GM23248 (cell line): ENCODE measurements around the gene SKI. TPM values are rescaled to one million over a fixed set of nuclear protein-coding genes. Genes with fewer than 3 reads are reported as not detected.

Experiments
- DNase-seq: peaks from one replicate; pipeline ENCODE4 v3.0.0-alpha.2; 2015
- H2AFZ ChIP-seq: fragments of 200-600 bp; sonication (generic); 2 replicates; pipeline ENCODE4 v1.6.1; 2016; ENCODE audit warnings: antibody characterized with exemption
- H3F3A ChIP-seq: fragments of 200-600 bp; sonication (generic); 2 replicates; pipeline ENCODE4 v1.6.1; 2016; ENCODE audit warnings: mild to moderate bottlenecking, antibody characterized with exemption, mixed run types; ENCODE audit not compliant: insufficient read depth
- H3K27ac ChIP-seq: fragments of 200-600 bp; sonication (generic); 2 replicates; pipeline ENCODE4 v1.5.1; 2016; ENCODE audit warnings: mild to moderate bottlenecking
- H3K27me3 ChIP-seq: fragments of 200-600 bp; sonication (generic); replicated peaks from 2 replicates; pipeline ENCODE4 v1.6.1; 2016; ENCODE audit warnings: mild to moderate bottlenecking; ENCODE audit not compliant: insufficient read depth
- H3K36me3 ChIP-seq: fragments of 200-600 bp; sonication (generic); 2 replicates; pipeline ENCODE4 v1.6.1; 2016; ENCODE audit warnings: low read depth, mild to moderate bottlenecking
- H3K4me1 ChIP-seq: fragments of 200-600 bp; sonication (generic); 2 replicates; pipeline ENCODE4 v1.6.1; 2016; ENCODE audit warnings: mild to moderate bottlenecking; ENCODE audit not compliant: insufficient read depth
- H3K4me2 ChIP-seq: fragments of 200-600 bp; sonication (generic); one replicate; pipeline ENCODE4 v1.6.1; 2016; ENCODE audit warnings: mild to moderate bottlenecking; ENCODE audit not compliant: unreplicated experiment
- H3K4me3 ChIP-seq: fragments of 200-600 bp; sonication (generic); 2 replicates; pipeline ENCODE4 v1.5.1; 2016; ENCODE audit warnings: mild to moderate bottlenecking
- H3K79me2 ChIP-seq: fragments of 200-600 bp; sonication (generic); 2 replicates; pipeline ENCODE4 v1.6.1; 2016; ENCODE audit warnings: mild to moderate bottlenecking; ENCODE audit not compliant: insufficient read depth
- H3K9ac ChIP-seq: fragments of 200-600 bp; sonication (generic); 2 replicates; pipeline ENCODE4 v1.6.1; 2016; ENCODE audit warnings: mild to moderate bottlenecking
- H3K9me2 ChIP-seq: fragments of 200-600 bp; sonication (generic); 2 replicates; pipeline ENCODE4 v1.6.1; 2016; ENCODE audit warnings: mixed run types, mild to moderate bottlenecking, moderate library complexity; ENCODE audit not compliant: insufficient read depth
- H3K9me3 ChIP-seq: fragments of 200-600 bp; sonication (generic); one replicate; pipeline ENCODE4 v1.6.1; 2017; ENCODE audit warnings: low read depth
- H4K20me1 ChIP-seq: fragments of 200-600 bp; sonication (generic); 2 replicates; pipeline ENCODE4 v1.6.0; 2016; ENCODE audit not compliant: insufficient read depth
- EZH2 ChIP-seq: fragments of 200-600 bp; sonication (generic); IDR thresholded peaks from 2 replicates; pipeline ENCODE4 v1.6.1; 2018; ENCODE audit warnings: antibody characterized with exemption, mild to moderate bottlenecking; ENCODE audit not compliant: insufficient read depth, poor library complexity, severe bottlenecking
- EZH2phosphoT487 ChIP-seq: fragments of 200-600 bp; sonication (generic); IDR thresholded peaks from 2 replicates; pipeline ENCODE4 v1.6.1; 2018; ENCODE audit warnings: antibody characterized with exemption, moderate library complexity, mild to moderate bottlenecking, low read depth; ENCODE audit not compliant: insufficient read depth
- WGBS, 2 experiments: methylation state at CpG; one replicate each; pipeline ENCODE4 v1.1.6; 2015 to 2017; ENCODE audit warnings: low lambda C conversion rate in 2 of 2, low coverage in 1 of 2; ENCODE audit errors: missing lambda C conversion rate in 2 of 2; 5-methylcytosine and 5-hydroxymethylcytosine counted together
- in situ Hi-C: fragments of 300-500 bp; cut with MboI; formaldehyde crosslinking; loops from 2 replicates; pipeline ENCODE4 v1.15.0; 2020
- polyA plus RNA-seq: library from polyadenylated mRNA; unstranded; fragments of >200 nt; fragmentation: Nextera tagmentation; extraction: Ambion mirVana; gene quantifications from 2 replicates; pipeline ENCODE4 v1.2.1, GENCODE V29; 2016
- total RNA-seq: library from RNA; depleted of rRNA; stranded (reverse); fragments of >200 nt; shearing (Covaris generic); gene quantifications from 2 replicates; pipeline ENCODE4 v1.2.3, GENCODE V29; 2014

The SKI gene
- total and polyA plus RNA-seq, 2 experiments from 2014 or later, result 3.8 to 23.1 TPM

GRCh38 chr1:2352897-2353550, 124.9 kb downstream of the SKI start:
- Histone ChIP-seq H3K27me3 (no peaks in the 10 kb centered on the region), H3K79me2 (no peaks in the 10 kb centered on the region), H4K20me1 (no peaks in the 10 kb centered on the region), H3K36me3 (no peaks in the 10 kb centered on the region), H3K27ac (no peak overlapping the region), H3K9ac (no peak overlapping the region), H3K4me2 (no peak overlapping the region), H3K4me3 (no peak overlapping the region), H3K9me3 (no peaks in the 10 kb centered on the region), H2AFZ (no peak overlapping the region), H3K9me2 (no peaks in the 10 kb centered on the region), H3K4me1 (no peaks in the 10 kb centered on the region), H3F3A (no peaks in the 10 kb centered on the region)
- in situ Hi-C loops, result no loop called here
- no peak for DNase-seq
- no peak for TF ChIP-seq EZH2
- no peak for TF ChIP-seq EZH2phosphoT487
- 86 to 89% methylated on average over 21 of the region's 21 CpGs for WGBS, 2 experiments

GRCh38 chr1:2353551-2354438, 125.7 kb downstream of the SKI start:
- DNase-seq, result no peak
- WGBS, 2 experiments, result 82 to 83% methylated on average over 27 to 28 of the region's 28 CpGs
- H2AFZ ChIP-seq, result no peak overlapping the region
- no peak overlapping the region for H3K4me3 ChIP-seq
- H3K9ac ChIP-seq, result no peak overlapping the region
- H3K4me1 ChIP-seq, result no peaks in the 10 kb centered on the region
- no peaks in the 10 kb centered on the region for H3K9me2 ChIP-seq
- H3K27me3 ChIP-seq, result no peaks in the 10 kb centered on the region
- no peak overlapping the region for H3K4me2 ChIP-seq
- H3K36me3 ChIP-seq, result no peaks in the 10 kb centered on the region
- H3K9me3 ChIP-seq, result no peaks in the 10 kb centered on the region
- no peaks in the 10 kb centered on the region for H3F3A ChIP-seq
- TF ChIP-seq EZH2 (no peak), EZH2phosphoT487 (no peak)
- H3K79me2 ChIP-seq, result no peaks in the 10 kb centered on the region
- in situ Hi-C loops, result no loop called here
- H4K20me1 ChIP-seq, result no peaks in the 10 kb centered on the region
- no peak overlapping the region for H3K27ac ChIP-seq

- no peak for DNase-seq
These were observed 126.6 kb downstream of the SKI start for GRCh38 chr1:2354511-2355372.

More at GRCh38 chr1:2354511-2355372, 126.6 kb downstream of the SKI start:
- no peaks in the 10 kb centered on the region for H3F3A ChIP-seq
- no peak overlapping the region for H3K27ac ChIP-seq
- H3K27me3 ChIP-seq, result no peaks in the 10 kb centered on the region
- TF ChIP-seq EZH2phosphoT487 (no peak), EZH2 (no peak)
- H4K20me1 ChIP-seq, result no peaks in the 10 kb centered on the region
- H3K9ac ChIP-seq, result no peak overlapping the region
- WGBS, 2 experiments, result 61 to 62% methylated on average over 38 of the region's 38 CpGs
- no peaks in the 10 kb centered on the region for H3K9me3 ChIP-seq
- H3K36me3 ChIP-seq, result no peaks in the 10 kb centered on the region
- no peak overlapping the region for H2AFZ ChIP-seq
- H3K4me3 ChIP-seq, result no peak overlapping the region
- in situ Hi-C loops, result no loop called here
- H3K4me1 ChIP-seq, result no peaks in the 10 kb centered on the region
- no peaks in the 10 kb centered on the region for H3K79me2 ChIP-seq
- no peaks in the 10 kb centered on the region for H3K9me2 ChIP-seq
- no peak overlapping the region for H3K4me2 ChIP-seq
